SK-N-SH (cell line): ENCODE measurements around the gene BTF3L4. TPM values are rescaled to one million over a fixed set of nuclear protein-coding genes. Genes with fewer than 3 reads are reported as not detected.

Experiments used
- CTCF ChIA-PET: fragments of 300-600, 350-600 bp; formaldehyde crosslinking; extraction: SDS; loops from one replicate; lab custom pipeline; 2021; lab: Yijun Ruan, JAX
- POLR2A ChIA-PET: fragments of 350-600 bp; sonication (Branson Sonifier 250); formaldehyde crosslinking; extraction: SDS; loops from one replicate; lab custom pipeline; 2020; ENCODE audit warnings: antibody characterized with exemption, inconsistent platforms; lab: Yijun Ruan, JAX
- DNase-seq: peaks from one replicate; pipeline ENCODE4 v3.0.0; 2012
- H2AFZ ChIP-seq: fragments of 200-600 bp; sonication (generic); 2 replicates; pipeline ENCODE4 v1.8.1; 2016; ENCODE audit warnings: antibody characterized with exemption, mild to moderate bottlenecking, low read depth
- H3F3A ChIP-seq: fragments of 200-600 bp; sonication (generic); replicated peaks from 2 replicates; pipeline ENCODE3; 2016; ENCODE audit warnings: antibody characterized with exemption, mild to moderate bottlenecking; ENCODE audit not compliant: insufficient read depth
- H3K27ac ChIP-seq, 2 experiments: fragments of 200-500 bp in 1 of 2; fragments of 200-600 bp in 1 of 2; sonication (Bioruptor generic) in 1 of 2; sonication (generic), shearing (Covaris generic) in 1 of 2; 2 replicates each; pipeline versions ENCODE4 v1.5.1 to v1.6.1; 2014 to 2016; ENCODE audit warnings: low read depth in 2 of 2, inconsistent platforms in 1 of 2, low read length in 1 of 2, mild to moderate bottlenecking in 1 of 2, mixed read lengths in 1 of 2
- H3K27me3 ChIP-seq: fragments of 200-600 bp; sonication (generic), shearing (Covaris generic); 2 replicates; pipeline ENCODE4 v1.6.1; 2016; ENCODE audit warnings: mixed run types; ENCODE audit not compliant: insufficient read depth
- H3K36me3 ChIP-seq, 2 experiments: fragments of 200-500 bp in 1 of 2; fragments of 200-600 bp in 1 of 2; sonication (Bioruptor generic) in 1 of 2; sonication (generic) in 1 of 2; replicated peaks in 1 of 2; 2 replicates each; pipeline versions ENCODE3 to v1.5.1; 2014 to 2016; ENCODE audit warnings: low read length in 1 of 2, mild to moderate bottlenecking in 1 of 2; ENCODE audit not compliant: insufficient read depth in 2 of 2, control insufficient read depth in 1 of 2
- H3K4me1 ChIP-seq, 2 experiments: fragments of 200-500 bp in 1 of 2; fragments of 200-600 bp in 1 of 2; sonication (Bioruptor generic) in 1 of 2; sonication (generic), shearing (Covaris generic) in 1 of 2; 2 replicates each; pipeline versions ENCODE4 v1.5.1 to v1.6.1; 2014 to 2016; ENCODE audit warnings: low read depth in 1 of 2, low read length in 1 of 2, mixed run types in 1 of 2; ENCODE audit not compliant: insufficient read depth in 2 of 2, control insufficient read depth in 1 of 2
- H3K4me2 ChIP-seq: fragments of 200-600 bp; sonication (generic), shearing (Covaris generic); 2 replicates; pipeline ENCODE4 v1.6.1; 2017; ENCODE audit warnings: mixed run types
- H3K4me3 ChIP-seq, 2 experiments: fragments of 200-500 bp in 1 of 2; fragments of 200-600 bp in 1 of 2; sonication (Bioruptor generic) in 1 of 2; sonication (generic), shearing (Covaris generic) in 1 of 2; 2 replicates each; pipeline versions ENCODE4 v1.5.1 to v1.8.1; 2014 to 2016; ENCODE audit warnings: low read depth in 2 of 2, inconsistent platforms in 1 of 2, low read length in 1 of 2, mild to moderate bottlenecking in 1 of 2, mixed read lengths in 1 of 2, moderate library complexity in 1 of 2
- H3K79me2 ChIP-seq: fragments of 200-600 bp; sonication (generic); 2 replicates; pipeline ENCODE4 v1.8.1; 2017; ENCODE audit warnings: mild to moderate bottlenecking; ENCODE audit not compliant: insufficient read depth
- H3K9ac ChIP-seq: fragments of 200-600 bp; sonication (generic); 2 replicates; pipeline ENCODE4 v1.6.1; 2017; ENCODE audit warnings: mixed run types
- H3K9me2 ChIP-seq: fragments of 200-600 bp; sonication (generic); 2 replicates; pipeline ENCODE4 v1.6.1; 2017; ENCODE audit warnings: mixed run types
- H3K9me3 ChIP-seq: fragments of 200-600 bp; sonication (generic); 2 replicates; pipeline ENCODE4 v1.6.1; 2017; ENCODE audit warnings: mixed run types, mild to moderate bottlenecking, moderate library complexity
- H4K20me1 ChIP-seq: fragments of 200-600 bp; sonication (generic); 2 replicates; pipeline ENCODE4 v1.6.1; 2017; ENCODE audit warnings: mild to moderate bottlenecking, mixed run types; ENCODE audit not compliant: insufficient read depth
- CHD2 ChIP-seq: fragments of 150-350 bp; IDR thresholded peaks from 2 replicates; pipeline ENCODE4 v1.6.1; 2018; ENCODE audit warnings: low read length; ENCODE audit not compliant: partially characterized antibody
- ELF1 ChIP-seq: IDR thresholded peaks from 2 replicates; pipeline ENCODE4 v1.4.0; 2012
- EP300 ChIP-seq, 2 experiments: IDR thresholded peaks; 2 replicates each; pipeline versions ENCODE4 v1.4.0 to v1.6.1; 2012; ENCODE audit warnings: borderline replicate concordance in 1 of 2, low read depth in 1 of 2, low read length in 1 of 2
- EZH2phosphoT487 ChIP-seq: fragments of 200-600 bp; sonication (generic); IDR thresholded peaks from 2 replicates; pipeline ENCODE4 v1.6.1; 2017; ENCODE audit warnings: low read depth, mixed run types, mild to moderate bottlenecking, antibody characterized with exemption, moderate library complexity, borderline replicate concordance
- FOSL2 ChIP-seq: IDR thresholded peaks from 2 replicates; pipeline ENCODE4 v1.4.0; 2012; ENCODE audit warnings: low read depth, mild to moderate bottlenecking, moderate library complexity, borderline replicate concordance
- FOXJ3 ChIP-seq: sonication (generic); formaldehyde crosslinking; IDR thresholded peaks from 2 replicates; pipeline ENCODE4 v1.5.1; 2020; ENCODE audit warnings: mild to moderate bottlenecking, missing genetic modification reagents
- FOXM1 ChIP-seq: IDR thresholded peaks from 2 replicates; pipeline ENCODE4 v1.4.0; 2012; ENCODE audit warnings: low read depth, mild to moderate bottlenecking
- JUND ChIP-seq: IDR thresholded peaks from 2 replicates; pipeline ENCODE4 v1.4.0; 2012
- MEF2A ChIP-seq: IDR thresholded peaks from 2 replicates; pipeline ENCODE4 v1.4.0; 2012; ENCODE audit warnings: low read depth, borderline replicate concordance
- MXI1 ChIP-seq: IDR thresholded peaks from 2 replicates; pipeline ENCODE4 v1.6.1; 2012; ENCODE audit warnings: mild to moderate bottlenecking, low read depth, low read length, improper control_type of control experiment
- NRF1 ChIP-seq: IDR thresholded peaks from 2 replicates; pipeline ENCODE4 v1.6.1; 2012; ENCODE audit warnings: low read depth, mild to moderate bottlenecking, low read length
- POLR2AphosphoS5 ChIP-seq: IDR thresholded peaks from 2 replicates; pipeline ENCODE4 v1.6.1; 2012; ENCODE audit warnings: low read depth, low read length
- RAD21 ChIP-seq: IDR thresholded peaks from 2 replicates; pipeline ENCODE4 v1.6.1; 2012; ENCODE audit warnings: mild to moderate bottlenecking, low read length
- RCOR1 ChIP-seq: fragments of 150-350 bp; IDR thresholded peaks from 2 replicates; pipeline ENCODE4 v1.6.1; 2017; ENCODE audit warnings: antibody characterized with exemption, low read length
- RXRA ChIP-seq: IDR thresholded peaks from 2 replicates; pipeline ENCODE4 v1.4.0; 2012; ENCODE audit warnings: low read depth, mild to moderate bottlenecking, borderline replicate concordance
- TEAD4 ChIP-seq: IDR thresholded peaks from 2 replicates; pipeline ENCODE4 v1.4.0; 2012; ENCODE audit warnings: mild to moderate bottlenecking, borderline replicate concordance; ENCODE audit not compliant: insufficient read depth
- WGBS: methylation state at CpG from one replicate; pipeline ENCODE4 v1.1.6; 2017; ENCODE audit warnings: low lambda C conversion rate; 5-methylcytosine and 5-hydroxymethylcytosine counted together
- polyA plus RNA-seq, 3 experiments: library from polyadenylated mRNA; depleted of rRNA; stranded (reverse); fragments of >200 nt; gene quantifications; 2 replicates each; pipeline ENCODE4 v1.2.3, GENCODE V29; 2012
- TF ChIP-seq, protein P1 (sequence below): fragments of 150-350 bp; IDR thresholded peaks from 2 replicates; pipeline ENCODE4 v1.6.1; 2016; ENCODE audit warnings: mild to moderate bottlenecking, low read depth, low read length
- TF ChIP-seq, protein P2 (sequence below): fragments of 200-600 bp; sonication (generic); IDR thresholded peaks from 2 replicates; pipeline ENCODE4 v1.6.1; 2017; ENCODE audit warnings: antibody characterized with exemption, mild to moderate bottlenecking, moderate library complexity
- TF ChIP-seq, protein P3 (sequence below): IDR thresholded peaks from 2 replicates; pipeline ENCODE4 v1.4.0; 2012; ENCODE audit warnings: low read depth, borderline replicate concordance

The BTF3L4 gene
- polyA plus RNA-seq, 1 of the 3 experiments (the other 2 are of a cell fraction): 26.1 TPM

DNA sequence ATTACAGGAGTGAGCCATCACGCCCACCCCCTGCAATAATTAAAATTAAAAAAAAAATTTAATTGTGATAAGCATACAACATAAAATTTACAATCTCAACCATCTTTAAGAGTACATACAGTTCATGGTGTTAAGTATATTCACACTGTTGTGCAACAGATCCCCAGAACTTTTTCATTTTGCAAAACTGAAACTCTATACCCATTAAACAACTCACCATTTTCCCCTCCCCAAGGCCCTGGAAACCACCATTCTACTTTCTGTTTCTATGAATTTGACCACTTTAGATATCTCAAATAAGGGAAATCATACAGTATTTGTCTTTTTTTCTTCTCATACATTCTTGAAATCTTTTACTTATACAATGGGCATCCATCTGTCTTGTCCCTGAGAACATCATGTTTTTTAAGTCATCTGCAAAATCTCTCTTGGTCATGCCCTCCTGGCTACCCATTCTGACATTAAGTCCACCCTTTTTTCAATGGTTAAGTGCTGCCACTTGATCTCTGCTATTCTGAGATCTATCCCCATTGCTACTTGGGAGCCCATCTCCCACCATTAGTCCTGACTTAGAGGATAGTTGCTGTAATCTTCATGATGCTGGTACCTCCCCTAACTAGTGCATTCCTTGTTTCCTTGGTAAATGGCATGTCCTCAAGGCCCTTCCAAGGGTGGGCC, 46.4 kb downstream of the BTF3L4 start (continued):
- TF ChIP-seq EP300 (IDR thresholded peaks at IDR 0.05; ENCODE audit: borderline replicate concordance in 1 of 2, low read depth in 1 of 2, low read length in 1 of 2) (no peak), FOXM1 (no peak)

DNA sequence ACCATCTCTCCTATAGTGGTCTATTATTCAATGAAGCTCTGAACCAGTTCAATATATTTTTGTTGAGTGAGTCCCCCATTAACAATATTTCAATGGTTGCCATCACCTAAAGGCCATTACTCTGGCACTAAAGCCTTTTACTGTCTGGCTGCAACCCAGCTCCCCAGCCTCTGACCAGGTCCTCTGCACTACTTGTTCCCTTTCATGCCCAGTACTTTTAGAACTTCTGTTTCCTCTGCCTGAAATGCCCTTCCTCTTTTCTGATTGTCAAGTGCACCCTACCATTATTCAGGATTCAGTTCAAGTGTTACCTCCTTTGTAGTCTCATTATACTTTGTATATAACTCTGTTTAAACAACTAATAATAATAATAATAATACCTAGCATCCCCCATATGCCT, 55.4 kb downstream of the BTF3L4 start:
- Histone ChIP-seq H3K9ac (no peak overlapping the region), H3K36me3 (no peaks in the 10 kb centered on the region), H3K4me3 (no peak overlapping the region), H3F3A (no peaks in the 10 kb centered on the region), H3K27me3 (no peaks in the 10 kb centered on the region), H3K27ac (no peak overlapping the region), H3K9me2 (no peaks in the 10 kb centered on the region), H3K4me2 (no peak overlapping the region), H3K9me3 (no peaks in the 10 kb centered on the region), H3K4me1 (no peaks in the 10 kb centered on the region), H2AFZ (no peak overlapping the region), H4K20me1 (no peaks in the 10 kb centered on the region), H3K79me2 (no peaks in the 10 kb centered on the region)
- CTCF ChIA-PET: interaction anchor here (0.8 to 1.6 kb wide), 3 partner anchors 12 to 29 kb away, joined by 3 to 6 read pairs (median 4); no protein-coding TSS in a partner anchor
- TF ChIP-seq, protein P1, sequence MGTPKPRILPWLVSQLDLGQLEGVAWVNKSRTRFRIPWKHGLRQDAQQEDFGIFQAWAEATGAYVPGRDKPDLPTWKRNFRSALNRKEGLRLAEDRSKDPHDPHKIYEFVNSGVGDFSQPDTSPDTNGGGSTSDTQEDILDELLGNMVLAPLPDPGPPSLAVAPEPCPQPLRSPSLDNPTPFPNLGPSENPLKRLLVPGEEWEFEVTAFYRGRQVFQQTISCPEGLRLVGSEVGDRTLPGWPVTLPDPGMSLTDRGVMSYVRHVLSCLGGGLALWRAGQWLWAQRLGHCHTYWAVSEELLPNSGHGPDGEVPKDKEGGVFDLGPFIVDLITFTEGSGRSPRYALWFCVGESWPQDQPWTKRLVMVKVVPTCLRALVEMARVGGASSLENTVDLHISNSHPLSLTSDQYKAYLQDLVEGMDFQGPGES: no peak
- TF ChIP-seq CHD2 (no peak), RCOR1 (no peak), FOSL2 (no peak), FOXJ3 (CRISPR knock-in tag) (no peak), RXRA (no peak), MXI1 (no peak), MEF2A (no peak), FOXM1 (no peak), ELF1 (no peak)
- TF ChIP-seq, protein P2, sequence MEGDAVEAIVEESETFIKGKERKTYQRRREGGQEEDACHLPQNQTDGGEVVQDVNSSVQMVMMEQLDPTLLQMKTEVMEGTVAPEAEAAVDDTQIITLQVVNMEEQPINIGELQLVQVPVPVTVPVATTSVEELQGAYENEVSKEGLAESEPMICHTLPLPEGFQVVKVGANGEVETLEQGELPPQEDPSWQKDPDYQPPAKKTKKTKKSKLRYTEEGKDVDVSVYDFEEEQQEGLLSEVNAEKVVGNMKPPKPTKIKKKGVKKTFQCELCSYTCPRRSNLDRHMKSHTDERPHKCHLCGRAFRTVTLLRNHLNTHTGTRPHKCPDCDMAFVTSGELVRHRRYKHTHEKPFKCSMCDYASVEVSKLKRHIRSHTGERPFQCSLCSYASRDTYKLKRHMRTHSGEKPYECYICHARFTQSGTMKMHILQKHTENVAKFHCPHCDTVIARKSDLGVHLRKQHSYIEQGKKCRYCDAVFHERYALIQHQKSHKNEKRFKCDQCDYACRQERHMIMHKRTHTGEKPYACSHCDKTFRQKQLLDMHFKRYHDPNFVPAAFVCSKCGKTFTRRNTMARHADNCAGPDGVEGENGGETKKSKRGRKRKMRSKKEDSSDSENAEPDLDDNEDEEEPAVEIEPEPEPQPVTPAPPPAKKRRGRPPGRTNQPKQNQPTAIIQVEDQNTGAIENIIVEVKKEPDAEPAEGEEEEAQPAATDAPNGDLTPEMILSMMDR: no peak
- no peak for DNase-seq
- POLR2A ChIA-PET: no interaction called here

DNA sequence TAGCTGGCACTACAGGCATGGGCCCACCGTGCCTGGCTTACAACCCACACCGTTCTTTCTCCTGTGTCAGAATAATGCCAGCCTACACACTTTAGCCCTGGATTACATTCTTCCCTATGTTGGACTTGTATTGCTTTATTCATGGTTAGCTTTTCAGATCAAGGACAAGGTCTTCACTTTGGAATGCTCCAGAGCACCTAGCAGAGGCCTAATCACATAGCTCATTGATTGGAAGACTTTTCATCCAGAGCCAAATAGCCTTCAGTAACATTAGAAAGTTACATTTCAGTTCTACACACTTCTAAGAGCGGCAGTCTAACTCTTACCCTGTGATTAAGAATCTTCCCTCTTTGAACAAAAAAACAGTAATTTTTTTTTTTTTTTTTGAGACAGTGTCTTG, 56.4 kb downstream of the BTF3L4 start:
- DNase-seq: no peak
- Histone ChIP-seq H3K27me3 (no peaks in the 10 kb centered on the region), H3F3A (no peaks in the 10 kb centered on the region), H3K9me2 (no peaks in the 10 kb centered on the region), H3K36me3 (no peaks in the 10 kb centered on the region), H3K79me2 (no peaks in the 10 kb centered on the region), H4K20me1 (no peaks in the 10 kb centered on the region), H3K4me3 (no peak overlapping the region), H3K4me1 (no peaks in the 10 kb centered on the region), H3K9me3 (no peaks in the 10 kb centered on the region), H3K9ac (no peak overlapping the region), H3K4me2 (no peak overlapping the region), H2AFZ (no peak overlapping the region), H3K27ac (no peak overlapping the region)
- ChIA-PET POLR2A (no interaction called here), CTCF (interaction anchor here (2.1 kb wide), 1 partner anchor 15 kb away, joined by 9 read pairs; no protein-coding TSS in a partner anchor)
- 78% methylated on average over 3 of the region's 3 CpGs for WGBS
- TF ChIP-seq EZH2phosphoT487: no peak
- no peak for TF ChIP-seq CHD2
- no peak for TF ChIP-seq NRF1
- TF ChIP-seq FOXM1: no peak
- TF ChIP-seq RXRA: no peak
- no peak for TF ChIP-seq POLR2AphosphoS5
- no peak for TF ChIP-seq JUND
- no peak for TF ChIP-seq TEAD4
- TF ChIP-seq RAD21: no peak
- no peak for TF ChIP-seq MXI1
- TF ChIP-seq, protein P3, sequence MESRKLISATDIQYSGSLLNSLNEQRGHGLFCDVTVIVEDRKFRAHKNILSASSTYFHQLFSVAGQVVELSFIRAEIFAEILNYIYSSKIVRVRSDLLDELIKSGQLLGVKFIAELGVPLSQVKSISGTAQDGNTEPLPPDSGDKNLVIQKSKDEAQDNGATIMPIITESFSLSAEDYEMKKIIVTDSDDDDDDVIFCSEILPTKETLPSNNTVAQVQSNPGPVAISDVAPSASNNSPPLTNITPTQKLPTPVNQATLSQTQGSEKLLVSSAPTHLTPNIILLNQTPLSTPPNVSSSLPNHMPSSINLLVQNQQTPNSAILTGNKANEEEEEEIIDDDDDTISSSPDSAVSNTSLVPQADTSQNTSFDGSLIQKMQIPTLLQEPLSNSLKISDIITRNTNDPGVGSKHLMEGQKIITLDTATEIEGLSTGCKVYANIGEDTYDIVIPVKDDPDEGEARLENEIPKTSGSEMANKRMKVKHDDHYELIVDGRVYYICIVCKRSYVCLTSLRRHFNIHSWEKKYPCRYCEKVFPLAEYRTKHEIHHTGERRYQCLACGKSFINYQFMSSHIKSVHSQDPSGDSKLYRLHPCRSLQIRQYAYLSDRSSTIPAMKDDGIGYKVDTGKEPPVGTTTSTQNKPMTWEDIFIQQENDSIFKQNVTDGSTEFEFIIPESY: no peak
- TF ChIP-seq, protein P2: no peak
